COLO829 (cell line): ENCODE results near the gene PNRC2.

Source experiments
- DNase-seq: peaks from one replicate; pipeline ENCODE4 v3.0.0; 2012; ENCODE audit warnings: low spot score

Gene PNRC2

GRCh38 chr1:23959461-23960290 is at the start of gene PNRC2:
Gene PNRC2, plus strand, starts transcription at chr1:23959828. Its CDS starts 1,630 bp downstream, at chr1:23961458.
- peak; percentile 97 for DNase-seq

DNA sequence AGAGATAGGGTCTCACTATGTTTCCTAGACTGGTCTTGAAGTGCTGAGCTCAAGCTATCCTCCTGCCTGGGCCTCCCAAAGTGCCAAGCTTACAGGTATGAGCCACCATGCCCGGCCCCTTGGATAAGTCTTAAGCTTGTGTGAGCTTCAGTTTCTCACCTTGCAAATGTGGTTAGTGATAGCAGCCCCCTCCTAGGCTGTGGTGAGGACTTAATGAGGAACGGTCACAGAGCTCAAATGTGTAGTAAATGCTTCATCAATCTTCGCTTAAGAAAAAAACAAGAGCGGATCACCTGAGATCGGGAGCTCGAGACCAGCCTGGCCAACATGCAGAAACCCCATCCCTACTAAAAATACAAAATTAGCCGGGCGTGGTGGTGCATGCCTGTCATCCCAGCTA is 49.5 kb upstream of the PNRC2 start:
- DNase-seq, result no peak

DNA sequence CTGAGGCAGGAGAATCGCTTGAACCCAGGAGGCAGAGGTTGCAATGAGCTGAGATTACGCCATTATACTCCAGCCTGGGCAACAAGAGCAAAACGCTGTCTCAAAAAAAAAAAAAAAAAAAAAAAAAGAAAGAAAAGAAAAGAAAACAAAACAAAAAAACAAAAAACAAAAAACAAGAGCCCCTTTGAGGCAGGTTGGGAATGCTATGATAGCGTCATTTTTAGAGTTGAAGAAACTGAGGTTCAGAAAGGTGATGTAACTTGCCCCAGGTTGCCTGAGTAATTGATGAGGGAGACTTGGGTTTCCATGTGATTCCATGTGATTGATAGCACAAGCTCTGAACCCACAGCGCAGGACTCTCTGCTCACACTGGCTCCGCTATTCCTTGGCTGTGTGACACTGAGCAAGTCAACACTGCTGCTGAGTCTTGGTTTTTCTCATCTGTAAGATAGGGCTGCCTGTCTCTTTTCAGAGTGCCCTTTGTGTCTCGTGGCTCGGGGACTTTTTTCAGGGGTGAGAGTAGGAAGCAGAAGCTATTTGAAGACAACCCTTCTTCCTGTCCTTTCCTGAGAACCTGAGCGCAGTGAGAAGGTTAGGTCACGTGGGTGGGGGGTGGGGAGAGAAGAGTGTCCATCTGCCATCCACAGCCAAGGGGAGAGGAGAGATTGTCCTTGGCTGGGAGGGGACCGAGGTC is 48.9 kb upstream of the PNRC2 start:
- DNase-seq, result no peak

DNA sequence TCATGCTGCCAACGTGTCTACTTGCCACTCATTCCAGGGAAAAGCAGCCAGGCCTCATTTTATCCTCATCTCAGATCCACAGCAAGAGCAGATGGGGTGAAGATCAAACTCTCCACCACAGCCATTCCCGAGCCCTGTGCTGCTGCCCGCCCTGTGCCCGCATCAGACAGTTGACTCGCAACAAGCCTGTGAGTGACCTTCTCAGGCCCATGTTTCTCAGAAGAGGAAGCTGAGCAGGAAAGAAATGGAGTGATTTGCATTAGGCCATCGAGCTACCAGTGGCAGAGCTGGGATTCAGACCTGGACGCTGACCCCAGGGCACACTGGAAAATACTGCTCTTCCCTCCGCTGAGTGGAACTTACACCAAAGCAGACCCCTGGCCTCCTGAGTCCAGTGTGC is 47.7 kb upstream of the PNRC2 start:
- no peak for DNase-seq

- DNase-seq, result no peak
Measured at GRCh38 chr1:23913212-23913880, 46.3 kb upstream of the PNRC2 start, which contains the start of gene CNR2. Gene CNR2, minus strand, starts transcription at chr1:23913362. Its CDS starts 37,745 bp downstream, at chr1:23875617.

DNA sequence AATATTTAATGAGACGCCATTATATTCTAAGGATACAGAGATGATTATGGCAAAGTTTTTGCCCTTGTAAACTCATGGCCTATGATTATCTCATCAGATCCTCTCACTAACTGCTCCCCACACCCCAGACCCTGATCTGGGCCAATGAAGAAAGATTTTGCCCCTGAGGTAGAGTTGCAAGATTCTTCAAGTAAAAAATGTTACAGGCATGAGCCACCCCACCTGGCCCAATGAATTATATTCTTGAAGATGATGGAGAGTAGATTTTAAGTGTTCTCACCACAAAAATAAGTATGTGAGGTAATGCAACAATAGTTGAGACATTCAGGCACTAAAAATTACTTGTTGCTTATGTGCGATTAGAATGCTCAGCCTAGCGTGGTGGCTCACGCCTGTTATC is 44.7 kb upstream of the PNRC2 start:
- DNase-seq, result no peak

GRCh38 chr1:23915466-23915865 is 44.2 kb upstream of the PNRC2 start:
- DNase-seq, result no peak

DNA sequence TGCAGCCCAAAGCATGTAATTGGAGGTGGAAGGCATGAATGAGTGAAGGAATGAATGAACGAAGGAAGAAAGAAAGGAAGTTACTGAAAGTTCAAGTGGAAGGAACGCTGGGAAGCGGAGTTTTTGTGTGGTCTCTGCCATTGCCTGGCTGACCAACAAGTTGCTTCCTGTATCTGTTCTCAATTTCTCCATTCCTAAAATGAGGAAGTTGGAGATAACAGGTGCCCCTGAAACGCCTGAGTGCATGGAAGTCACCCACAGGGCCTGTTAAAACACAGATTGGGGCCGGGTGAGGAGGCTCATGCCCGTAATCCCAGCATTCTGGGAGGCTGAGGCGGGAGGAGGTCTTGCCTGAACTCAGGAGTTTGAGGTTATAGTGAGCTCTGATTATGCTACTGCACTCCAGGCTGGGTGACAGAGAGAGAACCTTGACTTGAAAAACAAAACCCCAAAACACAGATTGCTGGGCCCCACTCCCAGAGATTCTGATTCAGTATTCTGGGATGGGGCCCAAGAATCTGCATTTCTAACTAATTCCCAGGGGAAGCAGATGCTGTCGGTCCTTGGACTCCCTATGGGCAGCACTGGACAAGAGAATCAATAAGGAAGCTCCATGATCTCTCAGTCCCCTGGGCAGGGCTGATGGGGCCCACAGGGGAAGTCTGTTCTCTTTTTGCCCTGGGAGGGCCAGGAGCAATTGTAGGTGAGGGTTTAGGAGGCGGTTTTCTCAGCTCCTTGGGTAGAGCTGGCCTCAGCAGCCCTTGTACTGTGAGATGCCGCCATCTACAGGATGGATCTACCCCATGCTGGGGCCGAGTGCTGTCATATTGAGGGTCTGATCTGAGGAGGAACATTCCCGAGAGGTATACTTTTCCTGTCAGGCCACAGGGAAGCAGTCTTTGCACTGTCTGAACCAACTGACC is 43.2 kb upstream of the PNRC2 start:
- peak; percentile 54 for DNase-seq

- DNase-seq, result no peak
Measured at GRCh38 chr1:23922321-23922943, 37.2 kb upstream of the PNRC2 start.

GRCh38 chr1:23923592-23924499 is 35.8 kb upstream of the PNRC2 start:
- DNase-seq, result no peak

DNA sequence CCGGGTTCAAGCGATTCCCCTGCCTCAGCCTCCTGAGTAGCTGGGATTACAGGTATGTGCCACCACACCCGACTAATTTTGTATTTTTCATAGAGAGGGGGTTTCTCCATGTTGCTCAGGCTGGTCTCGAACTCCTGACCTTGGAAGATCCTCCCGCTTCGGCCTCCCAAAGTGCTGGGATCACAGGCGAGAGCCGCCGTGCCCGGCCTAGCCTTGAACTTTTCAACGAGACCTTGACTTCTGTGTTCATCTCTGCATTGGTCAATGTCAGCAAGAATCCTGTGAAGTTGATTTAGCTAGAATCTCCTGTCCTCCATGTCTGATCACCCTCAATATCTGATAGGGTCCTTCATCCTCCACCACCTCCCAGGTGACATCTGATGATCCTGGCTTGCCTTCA is 35.0 kb upstream of the PNRC2 start:
- DNase-seq, result no peak

GRCh38 chr1:23925279-23925678 is 34.3 kb upstream of the PNRC2 start:
- DNase-seq, result no peak

- no peak for DNase-seq
Measured at GRCh38 chr1:23927097-23927496, 32.5 kb upstream of the PNRC2 start.

DNA sequence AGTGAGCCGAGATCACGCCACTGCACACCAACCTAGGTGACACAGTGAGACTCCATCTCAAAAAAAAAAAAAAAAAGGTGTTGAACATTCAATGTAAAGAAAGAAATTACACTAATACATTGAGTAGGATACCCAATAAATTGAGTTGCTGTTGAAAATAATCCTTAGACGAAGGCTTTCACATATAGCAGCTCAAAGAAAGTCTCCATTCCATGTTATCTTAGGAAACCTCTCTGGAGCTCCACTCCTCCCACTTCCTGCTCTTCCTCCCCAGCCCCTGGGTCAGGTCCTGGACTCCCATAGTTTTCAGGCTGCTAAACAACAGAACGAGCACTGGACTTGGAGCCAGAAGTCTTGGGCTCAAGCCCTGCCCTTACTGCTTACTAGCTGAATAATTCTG is 30.8 kb upstream of the PNRC2 start:
- no peak for DNase-seq

DNA sequence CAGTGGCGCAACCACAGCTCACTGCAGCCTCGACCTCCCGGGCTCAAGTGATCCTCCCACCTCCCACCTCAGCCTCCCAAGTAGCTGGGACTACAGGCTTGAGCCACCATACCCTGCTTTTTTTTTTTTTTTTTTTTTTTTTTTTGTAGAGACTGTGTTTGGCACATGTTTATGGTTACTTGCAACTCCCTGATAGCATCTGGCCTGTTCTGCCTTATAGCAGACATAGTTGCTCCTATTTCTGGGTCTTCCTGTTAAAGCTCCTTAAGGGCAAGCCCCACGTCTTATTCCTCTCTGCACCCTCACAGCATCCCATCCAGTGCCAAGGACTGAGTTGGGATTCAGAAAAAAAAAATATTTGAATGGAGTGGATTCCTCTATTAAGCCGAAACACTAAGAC is 29.4 kb upstream of the PNRC2 start:
- DNase-seq, result no peak

DNA sequence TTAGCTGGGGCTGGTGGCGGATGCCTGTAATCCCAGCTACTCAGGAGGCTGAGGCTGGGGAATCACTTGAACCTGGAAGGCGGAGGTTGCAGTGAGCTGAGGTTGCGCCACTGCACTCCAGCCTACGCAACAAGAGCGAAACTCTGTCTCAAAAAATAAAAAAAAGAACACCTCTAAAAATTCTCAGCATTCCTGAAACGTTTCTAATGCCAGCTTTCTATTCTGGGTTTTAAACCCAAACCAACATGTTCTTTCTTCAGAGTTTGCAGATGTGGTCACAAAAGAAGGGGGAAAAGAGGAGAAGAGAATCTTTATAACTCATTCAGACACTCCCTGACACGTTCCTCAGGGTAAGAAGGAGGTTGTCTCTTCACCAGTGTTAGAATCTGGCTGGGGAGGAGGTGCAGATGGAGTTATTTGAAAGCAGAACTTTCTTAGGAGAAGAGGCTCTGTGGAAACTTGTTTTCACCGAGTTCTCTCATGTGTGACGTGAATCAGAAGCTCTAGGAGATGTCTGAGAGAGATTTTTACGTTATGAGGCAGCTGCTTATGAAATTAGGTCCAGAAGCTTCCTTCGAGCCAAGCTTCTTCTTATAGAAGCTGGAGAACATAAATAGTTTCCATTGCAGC is 28.7 kb upstream of the PNRC2 start:
- no peak for DNase-seq

- DNase-seq, result no peak
Measured at GRCh38 chr1:23931491-23931880, 28.1 kb upstream of the PNRC2 start.

DNA sequence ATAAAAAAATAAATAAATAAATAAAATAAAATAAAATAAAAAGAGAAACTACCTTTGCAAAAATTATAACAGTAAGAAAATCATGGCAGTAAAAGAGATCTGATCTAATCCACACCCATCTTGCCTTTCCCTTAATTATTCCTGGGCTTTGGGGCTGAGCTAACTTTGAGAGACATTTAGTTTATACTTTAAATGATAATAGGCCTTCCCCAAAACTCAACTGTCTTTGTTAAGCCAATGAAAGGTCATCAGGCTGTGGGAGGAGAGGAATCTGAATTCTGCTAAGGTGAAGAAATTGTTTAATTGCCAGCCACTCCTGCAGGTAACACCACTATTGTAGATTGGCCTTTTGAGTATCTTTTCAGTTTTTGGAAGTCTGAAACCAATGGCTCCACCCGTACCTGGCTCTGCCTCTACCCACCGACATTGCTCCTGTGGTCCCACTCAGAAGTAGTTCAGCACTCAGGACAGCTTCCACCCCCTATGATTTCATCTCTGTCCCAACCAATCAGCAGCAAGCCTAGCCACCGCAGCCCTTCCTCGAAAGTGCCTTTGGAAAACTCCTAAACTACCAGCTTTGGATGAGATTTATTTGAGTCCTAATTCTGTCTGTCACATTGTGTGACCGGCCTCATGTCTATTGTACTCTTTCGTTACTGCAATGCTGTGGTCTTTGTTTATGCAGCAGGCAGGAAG is 23.0 kb upstream of the PNRC2 start:
- no peak for DNase-seq

DNA sequence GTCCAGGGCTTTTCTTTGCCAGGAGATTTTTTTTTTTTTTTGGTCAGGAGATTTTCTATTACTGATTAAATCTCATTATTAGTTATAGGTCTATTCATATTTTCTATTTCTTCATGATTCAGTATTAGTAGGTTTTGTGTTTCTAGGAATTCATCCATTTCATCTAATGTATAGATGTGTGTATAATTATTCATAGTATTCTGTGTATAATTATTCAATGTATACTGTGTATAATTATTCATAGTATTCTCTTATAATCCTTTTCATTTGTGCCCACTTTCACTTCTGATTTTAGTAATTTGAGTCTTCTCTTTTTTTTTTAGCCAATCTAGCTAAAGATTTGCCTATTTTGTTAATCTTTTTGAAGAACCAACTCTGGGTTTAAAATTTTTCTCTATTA is 12.3 kb upstream of the PNRC2 start:
- DNase-seq, result no peak
